ENCODE measurements around the gene VAMP4.
"Not testable (repeated sequence)": the region's sequence is repeated elsewhere in the genome, so short reads cannot be mapped to it uniquely, and the experiment has no call there.

Gene VAMP4

GRCh38 chr1:171683870-171684269, 58.0 kb downstream of the VAMP4 start:
- DNase-seq, result no peak

DNA sequence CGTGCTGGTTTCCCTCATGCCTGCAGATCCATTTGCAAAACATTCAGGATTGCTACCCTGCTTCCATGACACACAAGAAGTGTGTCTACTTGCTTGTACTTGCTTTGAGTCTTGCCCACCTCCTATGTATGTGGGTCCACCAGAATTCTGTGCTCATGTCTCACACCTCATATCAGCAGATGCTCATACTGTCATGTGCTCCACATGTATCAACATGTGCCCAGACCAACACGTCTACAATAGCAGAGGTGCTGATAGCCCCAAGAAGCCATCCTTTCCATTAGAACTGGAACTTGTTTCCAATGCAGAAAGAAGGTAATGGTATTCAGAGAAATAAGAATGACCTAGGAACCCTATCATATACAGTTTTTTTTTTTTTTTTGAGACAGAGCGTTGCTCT, 61.5 kb downstream of the VAMP4 start:
- DNase-seq, result no peak

DNA sequence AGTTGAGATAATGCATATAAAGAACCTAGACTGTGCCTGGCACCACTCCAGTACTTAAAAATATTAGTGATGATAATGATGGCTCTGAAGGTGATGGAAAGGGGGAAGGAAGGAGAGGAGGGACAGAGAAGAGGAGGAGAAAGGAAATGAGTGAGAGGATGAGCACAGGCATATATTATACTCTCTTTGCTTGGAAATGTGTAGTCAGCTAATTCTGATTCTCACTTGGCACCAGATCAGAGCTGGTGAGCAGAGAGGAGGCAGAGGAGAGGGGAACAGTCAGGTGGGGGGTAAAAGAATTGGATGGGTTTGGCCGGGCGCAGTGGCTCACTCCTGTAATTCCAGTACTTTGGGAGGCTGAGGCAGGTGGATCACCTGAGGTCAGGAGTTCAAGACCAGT, 65.0 kb downstream of the VAMP4 start:
- DNase-seq, result no peak

DNA sequence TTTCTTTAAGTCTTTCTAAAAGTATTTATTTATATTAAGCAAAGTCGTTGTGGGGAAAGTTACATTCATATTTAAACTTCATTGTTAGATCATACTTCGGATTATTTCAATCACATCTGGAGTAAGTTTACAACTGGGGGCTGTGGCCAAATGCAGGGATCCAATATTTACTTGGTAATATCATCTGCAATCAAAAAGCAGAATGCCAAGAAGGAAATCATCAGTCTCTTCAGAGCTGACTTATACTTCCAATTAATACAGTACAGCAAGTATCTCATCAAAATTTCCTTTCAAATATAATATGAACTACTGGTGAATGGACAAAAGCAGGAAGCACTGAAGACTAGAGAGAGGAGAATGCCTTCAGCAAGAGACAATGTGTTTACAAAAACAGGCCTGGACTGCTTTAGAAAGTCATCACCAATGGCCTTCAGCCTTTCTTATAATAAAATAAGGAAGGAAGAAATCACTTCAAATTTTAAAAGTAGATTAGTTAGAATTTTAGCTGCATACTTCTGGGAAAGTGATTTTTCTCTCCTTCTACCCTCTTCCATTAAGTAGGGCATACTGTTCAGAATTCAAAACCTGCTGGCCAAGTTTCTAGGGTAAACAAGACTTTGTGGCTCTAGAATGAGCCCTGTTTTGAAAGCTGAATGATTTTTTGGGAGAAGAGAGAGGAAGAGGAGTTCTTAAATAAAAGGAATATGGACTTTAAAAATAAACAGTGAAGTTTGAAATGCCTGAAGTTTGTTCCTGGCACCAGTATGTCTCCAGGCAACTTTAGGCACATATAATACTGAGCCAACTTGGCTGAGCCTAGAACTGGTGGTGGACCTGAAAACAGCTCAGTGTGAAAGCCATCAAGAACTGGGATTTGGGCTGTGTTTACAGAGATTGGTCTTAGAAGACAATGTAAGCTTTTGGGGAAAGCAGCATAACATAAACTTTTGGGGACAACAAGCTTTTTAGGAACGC, 67.1 kb downstream of the VAMP4 start:
- no peak for DNase-seq

DNA sequence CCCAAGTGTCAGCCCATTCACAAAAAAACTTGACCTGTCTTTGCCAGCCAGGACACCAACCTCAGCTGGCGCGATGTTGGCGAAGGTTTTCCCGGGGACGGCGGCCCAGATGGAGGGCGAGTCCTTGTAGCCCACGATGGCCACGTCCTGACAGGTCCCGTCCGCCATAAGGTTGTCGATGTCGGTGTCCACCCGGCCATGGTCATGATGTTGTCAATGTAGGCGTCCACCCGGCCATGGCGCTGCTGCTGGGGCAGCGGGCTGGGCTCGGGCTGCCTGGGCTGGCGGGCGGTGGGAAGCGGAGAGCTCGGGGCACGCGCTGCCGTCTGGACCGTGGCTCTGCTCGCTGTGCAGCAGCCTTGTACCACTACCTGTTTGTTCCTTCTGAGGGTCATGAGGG, 71.1 kb downstream of the VAMP4 start:
- no peak for DNase-seq

DNA sequence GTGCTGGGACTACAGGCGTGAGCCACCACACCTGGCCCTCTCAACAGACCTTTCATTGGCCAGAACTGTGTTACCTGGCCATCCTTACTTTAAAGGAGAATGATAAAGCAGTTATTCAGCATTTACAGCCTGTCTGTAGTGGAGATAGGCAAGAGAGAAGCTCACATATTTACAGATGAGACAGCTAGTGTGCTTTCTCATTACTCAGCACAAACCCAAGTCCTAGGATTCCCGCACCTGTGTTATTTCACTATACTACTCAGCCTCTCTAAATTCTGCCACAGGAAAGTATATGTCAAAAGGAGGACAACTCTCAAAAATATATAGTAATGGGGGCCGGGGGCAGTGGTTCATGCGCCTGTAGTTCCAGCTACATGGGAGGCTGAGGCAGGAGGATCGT, 73.5 kb downstream of the VAMP4 start:
- no peak for DNase-seq

DNA sequence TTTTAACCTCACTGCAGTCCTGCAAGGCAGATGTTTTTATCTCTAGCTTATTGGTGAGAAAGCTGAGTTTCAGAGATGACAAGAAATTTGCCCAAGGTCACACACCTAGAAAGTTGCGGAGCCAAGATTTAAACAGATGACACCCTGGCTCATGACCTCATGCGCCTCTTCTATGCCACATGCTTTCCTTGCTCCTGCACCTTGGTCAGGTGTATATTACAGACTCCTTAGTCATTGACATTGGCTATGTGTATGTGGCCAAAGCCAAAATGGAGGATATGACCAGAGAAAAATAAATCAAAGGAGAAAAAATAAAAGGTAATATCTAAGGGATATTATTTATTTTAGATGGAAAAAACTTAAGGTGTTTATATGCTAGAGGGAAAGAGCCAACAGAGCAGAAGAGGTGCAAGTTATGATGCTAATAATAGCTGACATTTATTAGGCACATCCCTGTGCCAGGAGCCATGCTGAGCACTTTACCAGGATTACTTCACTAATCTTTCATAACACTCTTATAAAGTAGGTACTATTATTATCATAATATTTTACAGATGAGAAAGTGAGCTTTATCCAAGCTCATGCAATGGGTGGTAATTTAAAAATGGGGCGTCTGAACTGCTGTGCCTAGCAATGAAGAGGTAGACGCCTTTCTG, 75.6 kb downstream of the VAMP4 start:
- no peak for DNase-seq

DNA sequence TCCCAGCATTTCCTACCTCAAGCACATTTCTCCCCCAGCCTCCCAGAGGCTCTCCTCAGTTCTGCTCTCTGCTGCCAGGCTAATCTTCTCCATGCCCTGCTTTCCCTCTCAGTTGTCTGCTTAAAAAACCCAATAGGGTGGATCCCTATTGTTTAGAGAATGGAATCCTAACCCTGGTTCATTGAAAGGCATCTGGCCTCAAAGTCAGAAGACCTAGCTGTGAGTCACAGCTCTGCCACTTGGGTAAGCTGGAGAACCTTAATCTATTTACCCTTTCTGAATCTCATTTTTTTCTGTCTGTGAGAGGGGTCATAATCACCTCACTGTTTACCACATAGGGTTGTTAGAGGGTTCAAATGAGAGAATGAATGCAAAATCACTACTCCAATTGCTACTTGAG, 76.9 kb downstream of the VAMP4 start:
- no peak for DNase-seq

- no peak for DNase-seq
Measured at GRCh38 chr1:171663854-171664575, 77.8 kb downstream of the VAMP4 start.

DNA sequence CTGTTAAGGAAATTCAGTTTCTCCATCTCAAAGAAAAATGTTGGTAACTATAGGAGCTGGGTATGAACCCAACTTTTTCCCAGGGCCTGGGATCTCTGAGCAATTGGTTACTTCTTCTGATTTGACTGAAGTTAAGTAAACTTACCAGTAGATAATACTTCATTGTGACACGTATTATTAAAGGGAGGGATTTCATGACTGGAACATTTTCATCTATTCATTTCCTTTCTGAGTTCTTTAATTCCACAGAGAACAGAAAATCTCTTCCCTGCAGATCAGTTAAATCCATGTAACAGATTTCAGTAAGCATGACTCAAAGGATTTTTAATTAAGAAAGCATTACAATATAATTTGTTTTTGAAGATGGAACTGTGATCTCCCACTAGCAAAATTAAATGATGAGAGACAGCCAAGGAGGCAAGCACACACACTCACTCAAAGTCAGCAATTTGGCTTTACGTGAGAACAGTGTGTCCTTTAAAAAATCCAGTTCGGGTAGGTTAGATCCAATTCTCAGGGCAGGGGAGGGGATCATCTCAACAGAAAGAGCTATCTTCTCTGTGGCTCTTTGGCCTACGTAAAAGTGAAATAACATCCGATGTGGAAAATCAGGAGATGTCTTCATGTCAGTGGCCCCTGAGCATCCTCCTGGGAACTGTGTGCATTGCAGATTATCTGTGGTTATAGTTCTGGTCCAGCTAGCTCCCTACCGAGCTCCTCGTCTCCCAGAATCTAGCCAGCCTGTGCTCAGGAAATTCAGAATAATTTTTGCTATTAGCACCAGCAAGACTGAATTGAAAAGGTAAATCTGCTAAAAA, 78.6 kb downstream of the VAMP4 start:
- DNase-seq, result no peak

DNA sequence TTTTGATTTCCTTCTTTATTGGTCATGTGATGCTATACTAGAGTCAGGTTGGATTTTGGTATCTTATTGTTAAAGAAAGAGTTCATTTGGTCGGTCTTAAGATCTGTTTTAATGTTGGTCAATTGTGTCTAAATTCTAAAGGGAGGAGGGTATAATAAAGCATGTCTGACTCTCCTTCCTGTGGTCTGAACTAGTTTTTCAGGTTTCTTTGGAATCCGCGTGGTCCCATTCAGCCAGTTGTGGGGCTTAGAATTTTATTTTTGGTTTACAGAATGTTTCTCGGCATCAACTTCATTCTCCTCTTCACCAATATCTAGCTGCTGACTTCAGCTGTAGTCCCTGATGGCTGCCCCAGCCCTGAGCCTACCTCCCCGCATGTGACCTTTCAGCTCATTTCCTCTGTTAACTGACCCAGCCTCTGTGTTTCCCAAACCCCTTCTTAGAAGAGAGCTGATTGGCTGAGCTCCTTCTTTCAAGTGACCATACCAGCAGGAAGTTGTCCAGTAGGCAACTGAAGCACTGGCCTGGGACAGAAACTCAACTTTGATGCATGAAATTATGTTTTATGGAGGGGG, 80.7 kb downstream of the VAMP4 start:
- DNase-seq, result no peak

DNA sequence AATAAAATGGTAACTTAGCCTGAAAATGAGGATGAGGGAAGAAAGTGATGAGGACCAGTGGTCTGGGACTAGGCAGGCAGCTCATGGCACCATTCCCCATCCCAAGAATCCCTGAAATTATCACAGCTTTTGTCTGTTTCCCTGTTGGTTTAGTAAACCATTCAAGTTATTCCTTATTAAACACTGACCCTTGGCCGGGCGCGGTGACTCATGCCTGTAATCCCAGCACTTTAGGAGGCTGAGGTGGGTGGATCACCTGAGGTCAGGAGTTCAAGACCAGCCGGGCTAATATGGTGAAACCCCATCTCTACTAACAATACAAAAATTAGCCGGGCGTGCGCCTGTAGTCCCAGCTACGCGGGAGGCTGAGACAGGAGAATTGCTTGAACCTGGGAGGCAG, 85.7 kb downstream of the VAMP4 start:
- not testable (repeated sequence) for DNase-seq

GRCh38 chr1:171655746-171656116, 86.1 kb downstream of the VAMP4 start:
- DNase-seq, result no peak

DNA sequence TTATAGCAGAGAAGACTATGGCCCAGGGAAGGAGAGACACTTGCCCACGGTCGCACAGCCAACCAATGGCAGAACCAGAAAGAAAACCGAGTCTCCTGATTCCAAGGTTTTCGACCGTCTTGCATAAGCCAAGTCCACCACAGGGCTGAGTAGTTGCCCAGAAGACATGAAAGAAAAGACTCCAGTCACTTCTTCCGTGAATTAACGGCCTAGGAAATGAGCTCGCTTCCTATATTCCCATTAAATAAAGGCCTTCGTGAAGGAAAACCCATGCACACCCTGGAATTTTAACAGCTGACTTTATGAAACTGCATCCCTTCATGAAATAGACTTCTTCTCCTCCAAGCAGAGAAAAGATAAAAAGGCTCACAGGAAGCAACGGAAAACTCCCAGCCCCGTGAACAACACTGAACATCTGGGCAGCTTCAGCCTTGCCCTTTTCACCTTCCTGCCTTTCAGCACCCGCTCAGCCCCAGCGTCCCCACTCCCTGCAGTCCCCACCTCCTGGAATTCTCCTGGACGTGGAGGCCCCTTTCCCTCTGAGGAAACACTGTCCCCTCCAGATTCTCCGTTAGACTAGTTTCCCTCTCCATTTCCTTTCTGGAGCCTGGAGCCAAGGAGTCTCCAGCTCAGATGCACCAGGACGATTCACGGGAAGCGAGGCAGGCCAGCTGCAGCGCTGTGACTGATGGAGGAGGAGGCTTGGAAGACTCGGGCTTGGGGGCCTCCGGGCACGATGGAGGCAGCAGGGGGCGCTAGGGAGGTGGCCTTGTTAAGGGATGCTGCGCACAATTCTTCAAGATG, 86.7 kb downstream of the VAMP4 start:
- DNase-seq, result peak; percentile 29

DNA sequence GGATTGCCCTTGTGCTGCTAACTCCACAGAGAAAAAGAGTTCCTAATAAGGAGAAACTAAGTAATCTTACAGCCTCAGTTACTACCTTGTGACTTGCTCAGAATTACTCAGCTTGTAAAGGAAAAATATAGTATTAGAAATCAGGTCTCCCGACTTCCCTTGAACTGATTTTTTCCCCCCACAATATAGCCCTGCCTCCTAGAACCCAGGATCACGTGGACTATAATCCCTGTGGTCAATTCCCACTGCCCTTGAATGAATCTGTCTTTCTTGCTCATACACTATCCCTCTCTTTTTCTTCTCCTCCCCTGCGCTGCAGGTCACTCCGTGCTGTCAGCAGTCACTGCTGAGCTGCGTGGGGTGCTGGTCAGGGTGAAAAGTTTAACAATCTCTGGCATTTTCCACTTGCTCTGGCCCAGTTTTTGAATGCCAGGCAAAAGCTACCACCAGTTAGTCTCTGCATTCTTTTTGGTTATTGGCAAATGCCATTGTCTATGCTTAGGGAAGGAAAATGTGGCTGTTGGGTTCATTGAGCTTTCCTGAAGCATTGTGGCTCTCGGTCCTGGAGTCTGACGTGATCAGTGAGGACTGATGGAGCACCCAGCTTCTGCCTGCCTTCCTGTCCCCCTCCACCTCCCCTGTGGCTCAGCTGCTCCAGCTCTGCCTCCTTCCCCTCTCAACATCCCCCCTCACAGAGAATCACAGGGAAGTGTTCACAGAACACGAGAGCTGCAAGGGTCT, 87.5 kb downstream of the VAMP4 start:
- DNase-seq, result no peak

DNA sequence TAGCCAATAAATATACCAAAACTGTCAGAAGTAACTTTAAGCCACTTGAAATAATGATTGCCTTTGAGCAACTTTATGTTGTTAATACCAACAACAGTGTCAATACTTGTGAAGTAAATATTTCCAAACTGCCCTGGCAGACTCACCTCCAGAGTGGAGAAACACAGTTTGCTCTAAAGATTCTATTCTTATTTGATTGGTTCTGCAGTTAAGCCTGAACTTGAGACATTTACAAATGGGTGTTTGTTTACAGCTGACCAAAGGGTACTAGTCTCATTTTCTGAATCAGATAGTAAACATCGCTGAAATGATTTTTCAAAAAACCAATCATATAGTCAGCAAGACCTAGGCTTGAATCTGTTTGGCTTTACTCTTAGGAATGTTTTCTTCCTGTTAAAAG, 88.1 kb downstream of the VAMP4 start:
- no peak for DNase-seq

GRCh38 chr1:171652234-171652822, 89.5 kb downstream of the VAMP4 start, which contains the start of gene MYOC:
TSS of gene MYOC (minus strand) at chr1:171652688. CDS start at chr1:171652611, 77 bp downstream.
- no peak for DNase-seq

All from NCI-H1092 treated with DMSO at 0.1 percent for 48 hours (cell line).